Hematopoietic multipotent progenitor cell treated with erythropoietin and hydrocortisone succinate and interleukin-3 and kit ligand, for 17 days (in vitro differentiated cells): ENCODE results near the gene ST3GAL3.
A peak's percentile ranks its signal among the peaks of the same experiment; 100 is the strongest.

Experiments
- DNase-seq: peaks from one replicate; pipeline ENCODE4 v3.0.0-alpha.2; 2015; ENCODE audit warnings: low spot score

ST3GAL3 gene

GRCh38 chr1:43968348-43968948, 261.1 kb downstream of the ST3GAL3 start:
- DNase-seq, result no peak

DNA sequence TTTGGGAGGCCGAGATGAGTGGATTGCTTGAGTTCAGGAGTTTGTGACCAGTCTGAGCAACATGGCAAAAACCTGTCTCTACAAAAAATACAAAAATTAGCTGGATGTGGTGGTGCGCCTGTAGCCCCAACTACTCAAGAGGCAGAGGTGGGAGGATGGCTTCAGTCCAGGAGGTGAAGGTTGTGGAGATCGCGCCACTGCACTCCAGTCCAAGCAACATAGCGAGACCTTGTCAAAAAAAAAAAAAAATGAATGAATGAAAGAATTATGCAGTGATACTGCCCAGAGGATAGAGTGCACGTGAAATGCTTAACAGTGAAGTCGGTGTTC, 262.0 kb downstream of the ST3GAL3 start:
- no peak for DNase-seq

- DNase-seq, result peak; percentile 91
Observed at GRCh38 chr1:43969746-43970466, 262.6 kb downstream of the ST3GAL3 start, which contains the start of gene DPH2. Gene DPH2, plus strand, starts transcription at chr1:43970010. Its CDS starts 166 bp downstream, at chr1:43970176.

GRCh38 chr1:43970502-43970901, 263.2 kb downstream of the ST3GAL3 start:
- DNase-seq, result no peak

DNA sequence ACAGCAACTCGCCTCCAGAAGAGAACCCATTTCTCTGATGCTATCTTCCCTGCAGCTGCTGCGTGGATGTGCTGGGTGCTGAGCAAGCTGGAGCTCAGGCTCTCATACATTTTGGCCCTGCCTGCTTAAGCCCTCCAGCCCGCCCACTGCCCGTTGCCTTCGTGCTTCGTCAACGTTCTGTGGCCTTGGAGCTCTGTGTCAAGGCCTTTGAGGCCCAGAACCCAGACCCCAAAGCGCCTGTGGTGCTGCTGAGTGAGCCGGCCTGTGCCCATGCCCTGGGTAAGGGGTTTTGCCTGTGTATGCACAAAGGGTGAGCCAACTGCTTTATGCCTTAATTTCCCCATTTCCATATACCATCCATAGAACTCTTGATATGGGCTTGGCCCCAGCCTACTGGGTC, 263.6 kb downstream of the ST3GAL3 start:
- DNase-seq, result no peak

DNA sequence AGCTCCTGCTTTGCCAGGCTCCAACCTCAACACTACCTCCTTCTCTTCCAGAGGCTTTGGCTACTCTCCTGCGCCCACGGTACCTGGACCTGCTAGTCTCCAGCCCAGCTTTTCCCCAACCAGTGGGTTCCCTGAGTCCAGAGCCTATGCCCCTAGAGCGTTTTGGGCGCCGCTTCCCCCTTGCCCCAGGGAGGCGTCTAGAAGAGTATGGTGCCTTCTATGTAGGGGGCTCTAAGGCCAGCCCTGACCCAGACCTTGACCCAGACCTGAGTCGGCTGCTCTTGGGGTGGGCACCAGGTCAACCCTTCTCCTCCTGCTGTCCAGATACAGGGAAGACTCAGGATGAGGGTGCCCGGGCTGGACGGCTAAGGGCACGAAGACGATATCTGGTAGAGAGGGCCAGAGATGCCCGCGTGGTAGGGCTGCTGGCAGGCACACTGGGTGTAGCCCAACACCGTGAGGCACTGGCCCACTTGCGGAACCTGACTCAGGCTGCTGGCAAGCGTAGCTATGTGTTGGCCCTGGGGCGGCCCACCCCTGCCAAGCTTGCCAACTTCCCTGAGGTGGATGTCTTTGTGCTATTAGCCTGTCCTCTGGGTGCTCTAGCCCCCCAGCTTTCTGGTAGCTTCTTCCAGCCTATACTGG, 264.1 kb downstream of the ST3GAL3 start:
- DNase-seq, result no peak

DNA sequence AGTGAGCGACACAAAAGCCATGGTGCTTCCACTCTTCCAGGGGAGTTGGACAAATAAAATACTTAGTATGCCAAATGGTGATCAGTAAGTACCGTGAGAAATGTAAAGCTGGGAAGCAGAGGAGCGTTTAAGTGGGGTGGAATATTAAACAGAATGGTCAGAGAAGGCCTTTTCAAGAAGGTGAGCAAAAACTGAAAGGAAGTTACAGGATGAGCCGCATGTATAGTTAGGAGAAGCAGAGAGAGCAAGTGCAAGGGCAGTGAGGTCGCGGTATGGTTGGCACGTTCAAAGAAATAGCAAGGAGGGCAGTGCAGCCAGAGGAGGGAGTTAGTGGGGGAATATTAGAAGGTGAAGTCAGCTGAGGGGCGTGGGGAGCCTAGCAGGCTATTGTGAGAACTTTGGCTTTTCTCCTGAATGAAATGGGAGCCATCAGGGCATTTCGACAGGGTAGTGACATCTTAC, 266.7 kb downstream of the ST3GAL3 start:
- DNase-seq, result no peak

DNA sequence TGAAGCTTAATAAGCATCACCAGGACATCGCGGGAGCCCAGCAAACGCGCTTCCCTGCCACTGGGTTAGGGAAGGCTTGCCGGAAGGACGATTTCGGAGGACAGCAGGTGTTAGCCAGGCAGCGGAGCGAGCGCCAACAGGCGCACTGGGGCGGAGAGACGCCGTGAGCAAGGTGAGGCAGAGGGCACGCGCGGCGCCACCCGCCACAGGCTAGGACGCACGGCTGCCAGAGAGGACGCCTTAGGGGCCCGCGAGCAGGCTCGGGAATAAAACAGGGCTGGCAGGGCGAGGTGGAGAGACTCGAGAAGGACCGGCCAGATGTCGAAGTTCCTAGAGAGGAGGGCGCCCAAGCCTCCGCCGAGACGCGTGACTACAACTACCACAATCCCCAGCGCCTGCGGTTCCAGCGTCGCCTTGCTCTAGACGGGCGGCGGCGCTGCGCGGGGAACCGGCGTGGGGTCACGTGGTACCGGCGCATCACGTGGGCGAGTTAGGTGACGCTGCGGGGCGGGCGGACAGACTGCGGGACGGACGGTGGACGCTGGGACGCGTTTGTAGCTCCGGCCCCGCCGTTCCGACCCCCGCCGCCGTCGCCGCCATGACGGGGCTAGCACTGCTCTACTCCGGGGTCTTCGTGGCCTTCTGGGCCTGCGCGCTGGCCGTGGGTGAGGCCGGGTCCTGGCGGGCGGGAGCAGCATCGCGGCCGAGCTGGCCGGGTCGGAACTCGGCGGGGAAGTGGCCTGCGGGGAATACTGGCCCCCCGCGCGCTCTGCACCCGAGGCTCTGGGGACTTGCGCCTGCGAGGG, 267.3 kb downstream of the ST3GAL3 start, which contains the start of gene ATP6V0B:
Gene ATP6V0B, plus strand, starts transcription at position 518 of the 806 bp plus-strand sequence. Its CDS starts 81 bp downstream, at position 599.
- peak; percentile 96 for DNase-seq

DNA sequence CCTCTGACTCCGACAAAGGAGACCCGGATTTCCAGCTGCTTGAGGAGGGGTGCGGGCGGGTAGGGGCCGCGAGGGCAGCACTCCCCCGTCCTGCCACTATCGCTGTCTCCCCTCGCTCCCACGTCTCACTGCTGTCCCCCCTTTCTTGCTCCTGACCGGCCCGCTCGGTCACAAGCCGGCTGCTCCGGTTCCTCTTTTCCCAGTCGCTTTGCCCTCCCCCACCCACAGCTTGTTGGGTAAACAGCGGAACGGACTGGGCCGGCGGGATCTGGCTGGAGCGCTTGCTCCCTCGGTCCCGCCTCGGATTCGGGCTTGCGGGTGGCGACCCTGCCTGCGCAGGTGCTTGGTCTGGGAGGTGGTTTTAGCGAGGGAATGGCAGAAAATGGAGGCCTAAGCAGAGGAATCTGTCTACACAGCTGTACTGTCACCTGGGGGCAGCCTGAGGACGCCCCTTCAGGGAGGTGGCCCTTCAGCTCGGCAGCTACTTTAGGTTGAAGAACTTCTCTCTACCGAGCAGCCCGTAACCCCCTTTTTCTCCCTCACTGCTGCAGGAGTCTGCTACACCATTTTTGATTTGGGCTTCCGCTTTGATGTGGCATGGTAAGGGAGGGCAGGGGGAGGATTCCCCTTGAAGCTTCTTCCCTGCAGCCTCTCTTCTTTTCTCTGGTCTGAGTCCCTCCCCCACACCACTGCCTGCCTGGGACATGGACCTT, 268.1 kb downstream of the ST3GAL3 start:
- DNase-seq, result peak; percentile 44

GRCh38 chr1:43976045-43976444, 268.7 kb downstream of the ST3GAL3 start:
- no peak for DNase-seq

GRCh38 chr1:43976890-43977289, 269.6 kb downstream of the ST3GAL3 start:
- no peak for DNase-seq

GRCh38 chr1:43977376-43978263, 270.3 kb downstream of the ST3GAL3 start:
- DNase-seq, result no peak

GRCh38 chr1:43978264-43978550, 270.9 kb downstream of the ST3GAL3 start:
- no peak for DNase-seq

DNA sequence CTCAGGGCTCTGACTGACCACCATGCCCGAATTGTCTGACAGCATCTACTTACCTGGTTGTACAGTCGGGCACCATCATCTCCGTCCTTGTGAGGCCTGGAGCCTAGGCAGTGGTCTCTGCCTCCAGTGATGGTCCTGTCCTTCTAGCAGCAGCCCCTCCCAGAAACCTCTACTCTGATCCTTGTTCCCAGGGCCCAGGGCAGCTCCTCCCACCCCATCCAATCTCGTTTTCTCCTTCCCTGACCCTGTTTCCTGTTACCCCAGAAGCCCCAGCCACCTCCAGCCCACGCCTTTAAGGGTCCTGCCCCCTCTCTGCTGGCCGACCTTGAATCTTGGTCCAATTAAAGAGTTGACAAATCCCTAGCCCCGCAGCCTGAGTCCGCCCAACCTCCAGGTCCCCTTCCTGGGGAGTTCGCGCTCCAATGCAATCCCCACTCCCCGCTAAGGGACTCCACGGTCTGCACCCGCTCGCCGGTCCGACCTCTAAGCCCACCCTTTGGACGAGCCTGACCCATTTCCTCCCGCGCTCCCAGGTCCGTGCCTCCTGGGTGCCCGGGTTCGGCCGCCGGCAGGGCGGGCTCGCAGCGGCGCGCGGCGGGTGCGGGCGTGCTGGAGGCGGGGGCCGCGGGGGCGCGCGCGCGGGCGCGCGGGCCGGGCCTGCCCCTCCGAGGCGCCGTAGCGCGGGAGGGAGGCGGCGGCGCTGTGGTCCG, 271.4 kb downstream of the ST3GAL3 start, which contains the start of gene B4GALT2:
Gene B4GALT2, plus strand, starts transcription at position 660 of the 710 bp plus-strand sequence. CDS start 1,951 bp downstream, outside the sequence.
- DNase-seq, result peak; percentile 29

DNA sequence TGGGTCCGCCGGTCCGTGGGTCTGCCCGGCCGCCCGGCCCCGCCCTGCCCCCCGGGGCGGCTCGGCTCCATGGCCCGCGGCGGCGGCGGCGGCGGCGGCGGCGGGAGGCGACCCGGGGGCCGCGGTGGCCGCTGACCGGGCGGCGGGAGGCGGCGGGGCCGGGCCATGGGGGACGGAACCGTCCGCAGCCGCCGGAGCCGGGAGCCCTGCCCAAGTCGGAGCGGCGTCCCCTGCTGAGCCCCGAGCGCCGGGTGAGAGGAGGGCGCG, 271.9 kb downstream of the ST3GAL3 start:
- DNase-seq, result no peak

DNA sequence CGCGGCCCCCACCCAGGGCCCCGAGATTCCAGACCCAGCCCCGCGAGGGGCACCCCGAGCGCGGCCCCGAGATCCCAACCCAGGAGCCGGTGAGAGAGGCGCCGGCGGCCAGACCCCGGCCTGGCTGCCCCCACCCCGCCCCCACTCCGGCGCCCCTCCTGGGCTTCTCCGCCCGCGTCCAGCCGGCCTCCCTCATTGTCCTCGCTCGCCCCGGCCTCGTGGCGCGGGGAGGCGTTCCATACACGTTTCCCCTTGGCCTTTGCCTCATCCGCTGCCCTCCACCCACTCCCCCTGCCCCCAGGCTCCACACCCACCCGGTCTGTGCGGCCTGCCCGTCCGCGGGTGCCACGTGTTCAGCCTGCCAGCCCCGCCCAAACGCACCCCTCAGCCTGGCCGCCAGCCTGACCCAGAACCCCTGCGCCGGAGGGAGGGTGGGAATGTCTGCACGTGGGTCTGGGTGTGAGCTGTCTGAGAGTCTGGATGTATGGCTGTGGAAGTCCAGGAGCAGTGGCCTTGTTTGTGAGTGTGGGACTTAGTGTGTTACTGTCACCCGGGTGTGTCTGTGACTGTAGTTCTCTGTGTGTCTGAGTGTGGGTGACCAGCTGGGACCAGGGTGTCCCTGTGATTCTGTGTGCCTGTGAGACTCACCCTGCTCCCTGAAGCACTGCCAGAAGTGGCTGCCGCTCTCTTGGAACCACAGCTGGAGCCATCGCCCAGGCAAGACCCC, 272.4 kb downstream of the ST3GAL3 start:
- DNase-seq, result peak; percentile 27

GRCh38 chr1:43980255-43981134, 273.2 kb downstream of the ST3GAL3 start:
- DNase-seq, result no peak
